Uterus (tissue), 4 donors: ENCODE results near the gene LRP6. TPM values are rescaled to one million over a fixed set of nuclear protein-coding genes. Genes with fewer than 3 reads are reported as not detected.

Experiments
- DNase-seq, 2 donors: peaks; one replicate each; pipeline ENCODE4 v3.0.0-alpha.2; 2019 to 2020
- H3K27ac ChIP-seq, 2 donors: fragments of 200-600 bp; sonication (generic); 1 replicate in 1 of 2; 2 replicates in 1 of 2; pipeline ENCODE4 v1.5.1; 2016 to 2018
- H3K27me3 ChIP-seq, 2 donors: fragments of 200-600 bp; sonication (generic); one replicate each; pipeline ENCODE4 v1.5.1; 2018 to 2019; ENCODE audit warnings: control low read depth in 1 of 2
- H3K36me3 ChIP-seq, 2 donors: fragments of 200-600 bp; sonication (generic); one replicate each; pipeline ENCODE4 v1.5.1; 2019; ENCODE audit warnings: control low read depth in 1 of 2
- H3K4me1 ChIP-seq, 2 donors: fragments of 200-600 bp; sonication (generic); one replicate each; pipeline ENCODE4 v1.5.1; 2018 to 2019; ENCODE audit warnings: control low read depth in 1 of 2
- H3K4me3 ChIP-seq, 2 donors: fragments of 200-600 bp; sonication (generic); 1 replicate in 1 of 2; 2 replicates in 1 of 2; pipeline ENCODE4 v1.5.1; 2018 to 2019; ENCODE audit warnings: mild to moderate bottlenecking in 1 of 2
- H3K9me3 ChIP-seq, 2 donors: fragments of 200-600 bp; sonication (generic); one replicate each; pipeline ENCODE4 v1.5.1; 2019; ENCODE audit warnings: control low read depth in 1 of 2
- POLR2A ChIP-seq, 2 donors: fragments of 450-650 bp; IDR thresholded peaks; one replicate each; pipeline ENCODE4 v1.6.1; 2016; ENCODE audit warnings: antibody characterized with exemption in 2 of 2, mild to moderate bottlenecking in 1 of 2, moderate library complexity in 1 of 2
- intact Hi-C: fragments of 100-400 bp; cut with DNase I; formaldehyde crosslinking; loops from one replicate; pipeline ENCODE4 v1.15.1; 2023; ENCODE audit warnings: low total_unique reads
- total RNA-seq, 4 donors: library from RNA; depleted of rRNA in 3 of 4; stranded (reverse); fragments of >200 nt in 3 of 4; gene quantifications; one replicate each; pipeline versions ENCODE4 v1.1.0 to v1.2.4, GENCODE V29; 2014 to 2023
- TF ChIP-seq, protein P1 (sequence below), 4 experiments: fragments of 200-600 bp in 2 of 4; fragments of 450-650 bp in 2 of 4; sonication (generic) in 2 of 4; IDR thresholded peaks; one replicate each; pipeline ENCODE4 v1.5.1; 2016 to 2019; ENCODE audit warnings: antibody characterized with exemption in 4 of 4, mild to moderate bottlenecking in 2 of 4, moderate library complexity in 1 of 4
- donor health status: DM: yes; HTN: yes; CAD: no.

LRP6 gene
- total RNA-seq, 4 donors from 2014 or later = 18.7 to 141 (median 50.1) TPM

- intact Hi-C loops = no loop called here
- Histone ChIP-seq H3K27me3 (no peaks in the 10 kb centered on the region), H3K27ac (no peak overlapping the region)
These were observed 71.3 kb downstream of the LRP6 start for GRCh38 chr12:12195516-12195915.

GRCh38 chr12:12195081-12195480 is 71.8 kb downstream of the LRP6 start:
- intact Hi-C loops = no loop called here

More at GRCh38 chr12:12195516-12195915, 71.3 kb downstream of the LRP6 start:
- no peaks in the 10 kb centered on the region for H3K4me1 ChIP-seq
- DNase-seq = no peak
- TF ChIP-seq, protein P1, sequence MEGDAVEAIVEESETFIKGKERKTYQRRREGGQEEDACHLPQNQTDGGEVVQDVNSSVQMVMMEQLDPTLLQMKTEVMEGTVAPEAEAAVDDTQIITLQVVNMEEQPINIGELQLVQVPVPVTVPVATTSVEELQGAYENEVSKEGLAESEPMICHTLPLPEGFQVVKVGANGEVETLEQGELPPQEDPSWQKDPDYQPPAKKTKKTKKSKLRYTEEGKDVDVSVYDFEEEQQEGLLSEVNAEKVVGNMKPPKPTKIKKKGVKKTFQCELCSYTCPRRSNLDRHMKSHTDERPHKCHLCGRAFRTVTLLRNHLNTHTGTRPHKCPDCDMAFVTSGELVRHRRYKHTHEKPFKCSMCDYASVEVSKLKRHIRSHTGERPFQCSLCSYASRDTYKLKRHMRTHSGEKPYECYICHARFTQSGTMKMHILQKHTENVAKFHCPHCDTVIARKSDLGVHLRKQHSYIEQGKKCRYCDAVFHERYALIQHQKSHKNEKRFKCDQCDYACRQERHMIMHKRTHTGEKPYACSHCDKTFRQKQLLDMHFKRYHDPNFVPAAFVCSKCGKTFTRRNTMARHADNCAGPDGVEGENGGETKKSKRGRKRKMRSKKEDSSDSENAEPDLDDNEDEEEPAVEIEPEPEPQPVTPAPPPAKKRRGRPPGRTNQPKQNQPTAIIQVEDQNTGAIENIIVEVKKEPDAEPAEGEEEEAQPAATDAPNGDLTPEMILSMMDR (IDR thresholded peaks at IDR 0.05) = no peak
- no peak for TF ChIP-seq POLR2A (IDR thresholded peaks at IDR 0.05)
- no peak overlapping the region for H3K4me3 ChIP-seq
- H3K36me3 ChIP-seq = no peaks in the 10 kb centered on the region
- peaks cover 0 to 5% of the 10 kb centered on the region in 2 donors for H3K9me3 ChIP-seq

DNA sequence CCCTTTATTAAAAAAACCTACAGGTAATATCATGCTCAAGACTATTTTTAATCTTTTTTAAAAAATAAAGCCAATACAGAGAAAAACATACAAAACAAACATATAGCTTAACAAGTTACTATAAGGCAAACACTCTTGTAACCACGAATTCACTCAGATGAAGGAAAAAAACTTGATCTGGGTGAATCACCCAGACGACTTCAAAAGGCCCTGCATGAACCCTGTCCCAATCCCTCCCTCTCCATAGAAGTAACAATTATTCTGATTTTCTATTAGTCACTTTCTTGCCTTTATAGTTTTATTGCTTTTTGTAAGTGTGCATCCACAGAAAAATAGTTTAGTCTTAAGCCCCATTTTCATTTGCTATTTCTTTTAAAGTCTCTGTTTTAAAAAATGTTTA is 72.6 kb downstream of the LRP6 start:
- H3K9me3 ChIP-seq = peaks cover 0 to 5% of the 10 kb centered on the region in 2 donors
- DNase-seq = no peak
- H3K4me3 ChIP-seq = no peak overlapping the region
- H3K4me1 ChIP-seq = no peaks in the 10 kb centered on the region
- H3K36me3 ChIP-seq = no peaks in the 10 kb centered on the region
- H3K27me3 ChIP-seq = no peaks in the 10 kb centered on the region
- TF ChIP-seq POLR2A (IDR thresholded peaks at IDR 0.05) = no peak
- TF ChIP-seq, protein P1 (IDR thresholded peaks at IDR 0.05) = no peak
- intact Hi-C loops = no loop called here
- no peak overlapping the region for H3K27ac ChIP-seq

More at GRCh38 chr12:12195081-12195480, 71.8 kb downstream of the LRP6 start:
- TF ChIP-seq POLR2A (IDR thresholded peaks at IDR 0.05) = no peak
- TF ChIP-seq, protein P1 (IDR thresholded peaks at IDR 0.05) = no peak
- Histone ChIP-seq H3K9me3 (peaks cover 0 to 5% of the 10 kb centered on the region in 2 donors), H3K36me3 (no peaks in the 10 kb centered on the region), H3K27ac (no peak overlapping the region), H3K4me1 (no peaks in the 10 kb centered on the region), H3K27me3 (no peaks in the 10 kb centered on the region), H3K4me3 (no peak overlapping the region)
- no peak for DNase-seq

DNA sequence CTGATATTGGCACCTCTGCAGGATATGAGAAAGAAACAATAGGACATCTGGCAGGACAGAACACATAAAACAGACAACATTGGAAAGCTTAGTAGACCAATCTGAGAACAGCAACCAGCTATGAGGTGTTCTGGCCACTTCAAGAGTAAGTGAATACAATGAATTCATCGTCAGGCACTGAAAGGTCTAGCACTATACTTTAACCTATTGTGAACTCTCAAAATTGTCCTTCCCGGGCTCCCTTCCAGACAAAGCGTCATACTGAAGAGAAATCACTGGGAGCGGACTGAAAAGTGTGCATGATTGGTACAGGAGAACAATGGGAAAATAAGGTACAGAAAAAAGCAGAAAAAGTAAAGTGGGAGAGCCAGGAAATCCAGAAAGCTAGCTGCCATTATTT is 75.8 kb downstream of the LRP6 start:
- Histone ChIP-seq H3K4me3 (no peak overlapping the region), H3K36me3 (no peaks in the 10 kb centered on the region), H3K4me1 (peaks cover 0 to 4% of the 10 kb centered on the region in 2 donors), H3K27ac (no peak overlapping the region), H3K27me3 (no peaks in the 10 kb centered on the region), H3K9me3 (peaks cover 0 to 5% of the 10 kb centered on the region in 2 donors)
- intact Hi-C loops = no loop called here
- TF ChIP-seq, protein P1 (IDR thresholded peaks at IDR 0.05) = no peak
- TF ChIP-seq POLR2A (IDR thresholded peaks at IDR 0.05) = no peak
- DNase-seq = no peak

DNA sequence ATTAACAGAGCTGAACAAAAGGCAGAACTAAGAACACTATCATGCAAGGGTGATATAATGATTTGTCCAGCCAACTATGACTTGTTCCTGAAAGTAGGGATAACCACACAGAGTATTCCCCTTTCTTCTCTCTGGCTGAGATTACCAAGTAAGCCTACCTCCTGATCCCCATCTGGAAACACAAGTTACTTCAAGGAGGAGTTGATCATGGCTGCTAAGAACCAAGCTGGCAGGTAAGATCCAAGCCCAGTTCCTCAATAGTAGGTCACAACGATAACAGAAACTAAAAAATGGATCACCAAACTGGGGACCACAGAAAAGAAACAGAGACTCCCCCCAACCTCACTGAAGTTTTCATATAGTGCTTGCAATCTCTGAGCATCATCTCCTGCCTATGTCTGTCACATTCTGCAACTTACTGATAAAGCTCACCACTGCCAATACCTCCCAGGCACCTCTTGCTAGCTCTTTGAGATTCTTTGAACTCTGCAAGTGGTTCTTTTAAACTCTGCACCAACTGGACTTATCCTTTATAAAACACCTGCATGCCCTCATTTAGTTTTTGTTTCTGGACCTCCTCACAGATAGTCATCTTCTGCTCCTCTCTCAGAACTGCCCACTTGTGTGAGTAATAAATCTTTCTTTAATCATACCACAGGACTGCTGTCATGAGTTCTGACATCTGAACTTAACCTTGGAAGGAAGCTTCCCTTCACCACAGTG is 76.6 kb downstream of the LRP6 start:
- peaks cover 0 to 5% of the 10 kb centered on the region in 2 donors for H3K9me3 ChIP-seq
- intact Hi-C loops = no loop called here
- H3K27ac ChIP-seq = no peak overlapping the region
- H3K4me1 ChIP-seq = peaks cover 0 to 4% of the 10 kb centered on the region in 2 donors
- no peak overlapping the region for H3K4me3 ChIP-seq
- no peak for TF ChIP-seq POLR2A (IDR thresholded peaks at IDR 0.05)
- TF ChIP-seq, protein P1 (IDR thresholded peaks at IDR 0.05) = no peak
- H3K27me3 ChIP-seq = no peaks in the 10 kb centered on the region
- no peak for DNase-seq
- H3K36me3 ChIP-seq = no peaks in the 10 kb centered on the region
